DMS153 (cell line): Measurements from ENCODE around the gene KLHL20.
A peak's percentile ranks its signal among the peaks of the same experiment; 100 is the strongest.
"Not testable (repeated sequence)": the region's sequence is repeated elsewhere in the genome, so short reads cannot be mapped to it uniquely, and the experiment has no call there.

Source experiments
- DNase-seq: peaks from one replicate; lab custom pipeline; 2025; lab: John Stamatoyannopoulos, UW

KLHL20 gene

GRCh38 chr1:173749137-173749536, 34.4 kb downstream of the KLHL20 start:
- DNase-seq, result no peak

GRCh38 chr1:173753830-173754229, 39.0 kb downstream of the KLHL20 start:
- DNase-seq, result no peak

GRCh38 chr1:173757666-173758065, 42.9 kb downstream of the KLHL20 start:
- DNase-seq, result no peak

GRCh38 chr1:173758110-173758509, 43.3 kb downstream of the KLHL20 start:
- DNase-seq, result no peak

- DNase-seq, result no peak
Observed at GRCh38 chr1:173758980-173759379, 44.2 kb downstream of the KLHL20 start.

- not testable (repeated sequence) for DNase-seq
Observed at GRCh38 chr1:173764331-173764730, 49.5 kb downstream of the KLHL20 start.

GRCh38 chr1:173768206-173768605, 53.4 kb downstream of the KLHL20 start:
- no peak for DNase-seq

GRCh38 chr1:173768827-173769226, 54.0 kb downstream of the KLHL20 start:
- no peak for DNase-seq

GRCh38 chr1:173770330-173770729, 55.5 kb downstream of the KLHL20 start:
- not testable (repeated sequence) for DNase-seq

GRCh38 chr1:173771560-173771959, 56.8 kb downstream of the KLHL20 start:
- DNase-seq, result no peak

- DNase-seq, result no peak
Observed at GRCh38 chr1:173775578-173776226, 60.9 kb downstream of the KLHL20 start.

GRCh38 chr1:173779936-173780335, 65.2 kb downstream of the KLHL20 start:
- no peak for DNase-seq

- no peak for DNase-seq
Observed at GRCh38 chr1:173784997-173785396, 70.2 kb downstream of the KLHL20 start.

GRCh38 chr1:173789841-173790240, 75.1 kb downstream of the KLHL20 start:
- DNase-seq, result no peak

- DNase-seq, result no peak
Observed at GRCh38 chr1:173798078-173798477, 83.3 kb downstream of the KLHL20 start.

GRCh38 chr1:173799995-173800394, 85.2 kb downstream of the KLHL20 start:
- DNase-seq, result not testable (repeated sequence)

GRCh38 chr1:173802961-173803360, 88.2 kb downstream of the KLHL20 start:
- DNase-seq, result no peak

- DNase-seq, result not testable (repeated sequence)
Observed at GRCh38 chr1:173813654-173814053, 98.9 kb downstream of the KLHL20 start.

GRCh38 chr1:173818459-173818858, 103.7 kb downstream of the KLHL20 start:
- no peak for DNase-seq

- no peak for DNase-seq
Observed at GRCh38 chr1:173821680-173822079, 106.9 kb downstream of the KLHL20 start.

GRCh38 chr1:173823781-173824314, 109.1 kb downstream of the KLHL20 start:
- DNase-seq, result no peak

GRCh38 chr1:173824315-173825081, 109.7 kb downstream of the KLHL20 start, which contains the start of the genes CENPL and DARS2:
Gene CENPL, minus strand, starts transcription at chr1:173824883. Its CDS starts 13,584 bp downstream, at chr1:173811299.
Gene DARS2, plus strand, starts transcription at chr1:173824673. Its CDS starts 557 bp downstream, at chr1:173825230.
- peak; percentile 99 for DNase-seq

- no peak for DNase-seq
Observed at GRCh38 chr1:173827611-173828010, 112.8 kb downstream of the KLHL20 start.
